HEK293T (cell line): Measurements from ENCODE around the gene IARS1.

Source experiments
- CTCF ChIA-PET: fragments of 350-600 bp; formaldehyde crosslinking; extraction: SDS; loops from one replicate; lab custom pipeline; 2021; ENCODE audit warnings: antibody characterized with exemption, inconsistent platforms; lab: Yijun Ruan, JAX
- POLR2A ChIA-PET: fragments of 350-600 bp; formaldehyde crosslinking; extraction: SDS; loops from one replicate; lab custom pipeline; 2020; ENCODE audit warnings: antibody characterized with exemption, inconsistent platforms; lab: Yijun Ruan, JAX
- DNase-seq: peaks from one replicate; pipeline ENCODE4 v3.0.0; 2012; ENCODE audit warnings: mixed read lengths; ENCODE audit errors: extremely low spot score
- ARNT ChIP-seq: fragments of 450-650 bp; IDR thresholded peaks from 2 replicates; pipeline ENCODE4 v1.6.1; 2017; ENCODE audit warnings: mild to moderate bottlenecking
- BHLHE40 ChIP-seq: fragments of 450-650 bp; IDR thresholded peaks from 2 replicates; pipeline ENCODE4 v1.6.1; 2016; ENCODE audit warnings: mild to moderate bottlenecking, moderate library complexity, borderline replicate concordance
- CTBP1 ChIP-seq: fragments of 450-650 bp; IDR thresholded peaks from 2 replicates; pipeline ENCODE4 v1.6.1; 2016; ENCODE audit warnings: borderline replicate concordance
- ELF4 ChIP-seq: fragments of 450-650 bp; IDR thresholded peaks from 2 replicates; pipeline ENCODE4 v1.6.1; 2017; ENCODE audit warnings: antibody characterized with exemption
- FOXA1 ChIP-seq: fragments of 450-650 bp; IDR thresholded peaks from 2 replicates; pipeline ENCODE4 v1.6.1; 2016; ENCODE audit warnings: mild to moderate bottlenecking
- FOXK2 ChIP-seq: fragments of 450-650 bp; IDR thresholded peaks from 2 replicates; pipeline ENCODE4 v1.6.1; 2016; ENCODE audit warnings: mild to moderate bottlenecking
- FOXM1 ChIP-seq: fragments of 450-650 bp; IDR thresholded peaks from 2 replicates; pipeline ENCODE4 v1.6.1; 2017; ENCODE audit warnings: mild to moderate bottlenecking, borderline replicate concordance
- HDGF ChIP-seq: fragments of 450-650 bp; IDR thresholded peaks from 2 replicates; pipeline ENCODE4 v1.6.1; 2017; ENCODE audit warnings: antibody characterized with exemption, borderline replicate concordance
- L3MBTL2 ChIP-seq: fragments of 450-650 bp; conservative IDR thresholded peaks from 2 replicates; pipeline ENCODE4 v1.6.1; 2016; ENCODE audit warnings: mild to moderate bottlenecking
- LEF1 ChIP-seq: fragments of 450-650 bp; IDR thresholded peaks from 2 replicates; pipeline ENCODE4 v1.6.1; 2017; ENCODE audit warnings: mild to moderate bottlenecking, borderline replicate concordance
- NFRKB ChIP-seq: fragments of 450-650 bp; IDR thresholded peaks from 2 replicates; pipeline ENCODE4 v1.6.1; 2016; ENCODE audit warnings: mild to moderate bottlenecking, moderate library complexity
- SP1 ChIP-seq: fragments of 450-650 bp; IDR thresholded peaks from 2 replicates; pipeline ENCODE4 v1.6.1; 2017
- SUZ12 ChIP-seq: fragments of 450-650 bp; IDR thresholded peaks from 2 replicates; pipeline ENCODE4 v1.6.1; 2016; ENCODE audit warnings: mild to moderate bottlenecking
- TARDBP ChIP-seq: fragments of 450-650 bp; IDR thresholded peaks from 2 replicates; pipeline ENCODE4 v1.6.1; 2016
- ZNF384 ChIP-seq: fragments of 450-650 bp; IDR thresholded peaks from 2 replicates; pipeline ENCODE4 v1.6.1; 2016
- TF ChIP-seq, protein P1 (sequence below): fragments of 450-650 bp; IDR thresholded peaks from 2 replicates; pipeline ENCODE4 v1.6.1; 2016

The IARS1 gene

DNA sequence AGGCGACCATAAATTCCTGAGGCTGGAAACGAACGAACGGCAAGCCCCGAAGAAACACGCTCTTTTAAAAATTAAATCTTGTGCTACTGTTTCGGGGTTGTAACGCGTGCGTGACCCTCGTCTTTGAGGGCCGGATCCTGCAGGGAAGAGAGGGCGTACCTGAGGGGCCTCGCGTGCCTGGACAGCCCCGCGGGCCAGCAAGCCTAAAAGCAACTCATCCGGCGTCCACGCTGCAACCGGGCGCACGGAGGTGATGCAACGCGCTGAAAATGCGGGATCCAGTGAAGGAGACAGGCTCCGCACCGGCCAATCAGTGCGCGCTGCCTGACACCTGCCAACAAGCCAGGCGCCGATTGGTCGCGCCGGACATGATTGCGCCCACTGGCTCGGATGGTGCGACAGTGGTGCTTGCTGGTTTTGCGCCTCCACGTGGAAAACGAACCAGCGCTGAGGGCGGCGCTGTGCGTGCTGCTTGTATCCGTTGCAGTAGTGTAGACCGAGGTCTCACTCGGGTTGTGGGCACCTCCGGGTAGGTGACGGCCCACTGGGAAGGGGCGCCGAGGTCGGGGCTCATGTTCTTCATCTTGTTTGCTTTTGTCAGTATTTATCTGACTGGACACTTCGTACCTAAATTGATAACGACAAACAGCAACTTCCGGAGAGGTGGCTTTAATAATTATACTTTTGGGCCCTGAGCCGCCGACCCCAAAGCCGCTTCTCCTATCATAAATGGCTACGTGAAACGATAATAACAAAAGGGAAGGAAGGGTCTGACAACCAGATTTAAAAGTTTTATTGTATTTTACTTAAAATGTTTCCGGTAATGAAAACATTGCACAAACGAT is at the start of gene IARS1:
Gene IARS1 (minus strand): TSS at position 246 of the 845 bp plus-strand sequence. CDS start 4,278 bp downstream, outside the sequence.
- peak; percentile 97 for DNase-seq
- ChIA-PET POLR2A (interaction anchor here (1.0 kb wide), 1 partner anchor 32 kb away, joined by 5 read pairs; the partner anchor contains the start of genes CENPP and NOL8), CTCF (no interaction called here)
- TF ChIP-seq FOXK2 (no peak), TARDBP (no peak), CTBP1 (no peak), FOXM1 (no peak), ARNT (no peak), LEF1 (no peak; the same call in 1 of the 2 replicates), ZNF384 (no peak), SP1 (no peak), NFRKB (peak; percentile 55; the same call in 1 of the 2 replicates), BHLHE40 (no peak), ELF4 (no peak; the same call in 1 of the 2 replicates), L3MBTL2 (peak; percentile 88; the same call in 1 of the 2 replicates), FOXA1 (no peak), SUZ12 (no peak), HDGF (no peak)
- TF ChIP-seq, protein P1, sequence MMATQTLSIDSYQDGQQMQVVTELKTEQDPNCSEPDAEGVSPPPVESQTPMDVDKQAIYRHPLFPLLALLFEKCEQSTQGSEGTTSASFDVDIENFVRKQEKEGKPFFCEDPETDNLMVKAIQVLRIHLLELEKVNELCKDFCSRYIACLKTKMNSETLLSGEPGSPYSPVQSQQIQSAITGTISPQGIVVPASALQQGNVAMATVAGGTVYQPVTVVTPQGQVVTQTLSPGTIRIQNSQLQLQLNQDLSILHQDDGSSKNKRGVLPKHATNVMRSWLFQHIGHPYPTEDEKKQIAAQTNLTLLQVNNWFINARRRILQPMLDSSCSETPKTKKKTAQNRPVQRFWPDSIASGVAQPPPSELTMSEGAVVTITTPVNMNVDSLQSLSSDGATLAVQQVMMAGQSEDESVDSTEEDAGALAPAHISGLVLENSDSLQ, result peak; percentile 52

DNA sequence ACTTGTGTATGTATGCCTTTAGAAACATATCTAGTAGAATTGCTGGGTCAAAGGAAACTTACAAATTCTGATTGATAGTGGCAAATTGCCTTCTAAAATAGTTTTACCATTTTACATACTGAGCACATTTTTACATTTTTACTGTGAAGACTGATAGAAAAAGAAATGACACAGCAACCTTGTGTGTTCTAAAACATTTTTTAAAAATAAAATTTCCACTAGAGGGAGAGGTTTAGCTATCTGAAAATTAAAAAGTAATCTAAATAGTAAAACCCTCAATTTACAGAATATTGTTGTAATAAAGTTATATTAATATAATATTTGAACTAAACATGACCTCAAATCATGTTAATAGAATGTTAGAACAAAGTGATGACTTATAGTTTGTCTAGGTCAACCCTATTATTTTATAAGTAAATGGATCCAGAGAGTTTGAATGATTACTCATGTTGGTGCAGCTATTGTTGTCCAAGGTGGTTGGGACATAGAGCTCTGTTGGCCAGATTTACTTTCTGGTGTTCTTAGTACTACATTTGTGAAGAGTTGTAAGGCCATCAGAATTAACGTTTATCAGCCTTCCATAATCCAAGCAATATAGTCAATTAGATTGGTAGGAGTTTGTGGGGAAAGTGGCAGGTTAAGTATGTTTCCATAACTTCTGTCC is 49.5 kb upstream of the IARS1 start:
- no peak for DNase-seq
- ChIA-PET POLR2A (no interaction called here), CTCF (no interaction called here)
- TF ChIP-seq TARDBP (no peak), ZNF384 (no peak), NFRKB (no peak), FOXM1 (no peak), ELF4 (no peak), FOXA1 (no peak), SUZ12 (no peak)

DNA sequence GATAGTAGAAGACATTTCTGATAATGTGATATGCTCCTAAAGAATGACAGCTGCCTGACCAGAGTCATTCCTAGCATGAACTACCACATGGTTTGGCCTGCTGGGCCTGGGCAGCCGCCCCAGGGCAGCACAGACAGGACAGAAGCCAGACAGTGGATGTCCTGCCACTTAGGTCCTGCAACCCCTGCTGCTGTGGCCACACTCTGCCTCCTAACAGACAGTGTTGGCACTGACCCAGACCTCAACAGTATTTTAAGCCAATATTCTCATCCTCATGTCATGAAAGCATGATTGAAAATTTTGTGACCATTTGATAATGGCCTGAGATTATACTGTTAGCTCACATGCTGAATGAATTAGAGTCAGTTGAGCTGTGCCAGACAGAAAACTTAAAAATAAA is 48.1 kb upstream of the IARS1 start:
- POLR2A ChIA-PET, result no interaction called here
- TF ChIP-seq ELF4 (no peak), BHLHE40 (no peak), FOXA1 (no peak), NFRKB (no peak)

DNA sequence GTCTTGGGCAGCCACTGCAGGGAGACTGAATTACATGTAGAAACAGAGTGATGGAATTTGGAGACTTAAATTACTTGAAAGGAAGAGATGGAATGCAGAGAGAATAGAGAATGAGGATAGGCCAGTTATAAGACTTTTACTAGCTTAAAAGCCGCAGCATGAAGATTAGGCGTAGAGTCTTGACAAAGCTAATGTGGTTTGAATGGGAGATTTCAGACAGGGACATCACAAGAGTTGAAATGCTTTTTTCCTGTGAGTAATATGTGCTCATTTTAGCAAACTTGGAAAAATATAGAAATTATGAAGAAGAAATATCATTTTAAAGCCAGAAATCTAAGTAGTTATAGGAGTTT is 39.8 kb upstream of the IARS1 start:
- ChIA-PET CTCF (interaction anchor here (0.7 kb wide), 1 partner anchor 21 kb away, joined by 4 read pairs; no protein-coding TSS in a partner anchor), POLR2A (no interaction called here)
- TF ChIP-seq ZNF384 (no peak), FOXM1 (no peak), CTBP1 (no peak), SP1 (no peak), LEF1 (no peak), SUZ12 (no peak), FOXK2 (no peak), ELF4 (no peak)
- TF ChIP-seq, protein P1, result no peak
- no peak for DNase-seq

More for the DNA sequence above, 48.1 kb upstream of the IARS1 start:
- CTCF ChIA-PET, result no interaction called here
- no peak for DNase-seq

DNA sequence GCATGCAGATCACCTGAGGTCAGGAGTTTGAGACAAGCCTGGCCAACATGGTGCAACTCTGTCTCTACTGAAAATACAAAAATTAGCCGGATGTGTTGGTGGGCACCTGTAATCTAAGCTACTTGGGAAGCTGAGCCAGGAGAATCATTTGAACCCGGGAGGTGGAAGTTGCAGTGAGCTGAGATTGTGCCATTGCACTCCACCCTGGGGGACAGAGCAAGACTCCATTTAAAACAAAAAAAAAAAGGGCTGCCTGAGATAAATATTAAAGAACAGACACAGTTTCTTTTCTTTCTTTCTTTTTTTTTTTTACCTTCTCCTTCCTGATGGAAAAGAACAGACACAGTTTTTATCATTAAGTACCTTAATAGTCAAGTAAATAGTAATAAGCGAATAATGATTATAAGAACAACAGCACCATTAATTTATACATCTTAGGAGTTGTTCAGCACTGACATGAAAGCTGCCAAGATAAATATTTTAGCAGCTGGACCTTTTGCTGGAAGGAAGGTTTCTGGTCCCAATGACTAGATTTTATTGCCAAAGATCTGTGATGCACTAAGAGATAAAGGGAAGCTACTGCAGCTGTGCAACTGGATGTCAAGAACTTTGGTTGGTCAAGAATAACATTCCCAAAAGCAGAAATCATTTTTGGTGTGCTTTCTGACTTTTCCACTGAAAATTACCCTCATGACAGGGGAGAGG is 39.2 kb upstream of the IARS1 start:
- POLR2A ChIA-PET, result no interaction called here
- CTCF ChIA-PET, result no interaction called here
- no peak for TF ChIP-seq ARNT
- no peak for TF ChIP-seq SUZ12
- no peak for TF ChIP-seq SP1
- TF ChIP-seq, protein P1, result no peak
- no peak for TF ChIP-seq NFRKB
- no peak for DNase-seq

DNA sequence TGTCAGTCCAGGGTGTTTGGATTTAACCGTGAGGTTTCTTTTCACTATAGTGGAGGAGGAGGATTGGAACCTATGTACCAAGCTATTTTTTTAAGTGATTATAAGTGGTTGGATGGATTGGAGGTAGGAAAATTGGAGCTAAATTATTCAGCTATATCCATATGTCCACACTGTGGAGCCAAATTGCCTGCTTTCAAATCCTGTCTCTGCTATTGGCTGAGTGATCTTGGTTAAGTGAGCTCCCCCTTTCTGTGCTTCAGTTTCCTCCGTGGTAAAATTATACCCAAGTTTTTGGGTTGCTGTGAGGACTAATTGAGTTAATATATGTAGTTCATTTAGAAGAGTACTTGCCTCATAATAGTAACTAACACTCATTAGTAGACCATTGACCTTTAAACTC is 34.7 kb upstream of the IARS1 start:
- POLR2A ChIA-PET, result no interaction called here
- peak; percentile 20 for DNase-seq
- TF ChIP-seq TARDBP (no peak), ZNF384 (no peak), BHLHE40 (no peak), FOXA1 (no peak), LEF1 (no peak), CTBP1 (no peak), L3MBTL2 (no peak), ELF4 (no peak), SUZ12 (no peak), FOXM1 (no peak)
- TF ChIP-seq, protein P1, result no peak
- CTCF ChIA-PET, result interaction anchor here (0.9 kb wide), 1 partner anchor 190 kb away, joined by 4 read pairs; no protein-coding TSS in a partner anchor
